GM10847 (cell line): ENCODE measurements around the gene GRB14.

Source experiments
- POLR2A ChIP-seq: IDR thresholded peaks from 2 replicates; pipeline ENCODE4 v1.6.1; 2011; ENCODE audit not compliant: insufficient read length; ENCODE audit errors: extremely low read depth

GRB14 gene

GRCh38 chr2:164620873-164621763 lies at the start of gene GRB14:
Gene GRB14 (minus strand): TSS chr2:164621482. CDS start chr2:164621309, 173 bp downstream.
- TF ChIP-seq POLR2A, result no peak

DNA sequence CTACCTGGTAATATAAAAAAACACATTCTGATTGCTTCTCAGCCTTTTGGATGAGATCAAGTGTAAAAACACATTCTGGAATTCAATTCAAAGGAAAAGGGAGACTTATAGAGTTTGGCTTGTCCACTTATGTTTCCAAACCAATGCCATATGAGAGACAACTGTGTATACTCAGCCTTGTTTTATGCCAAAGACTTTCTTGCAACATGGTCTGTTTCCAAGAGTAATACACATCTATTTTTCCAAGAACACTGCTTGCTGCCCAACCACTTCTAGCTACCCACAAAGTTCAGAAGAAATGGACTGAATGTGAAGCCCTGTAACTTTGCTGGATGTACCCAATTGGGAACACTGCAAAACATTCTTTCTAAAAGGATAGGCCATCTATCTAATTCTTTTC lies 48.0 kb upstream of the GRB14 start:
- TF ChIP-seq POLR2A, result no peak

- TF ChIP-seq POLR2A, result no peak
These were observed 46.3 kb upstream of the GRB14 start for GRCh38 chr2:164667566-164667965.

- no peak for TF ChIP-seq POLR2A
These were observed 42.8 kb upstream of the GRB14 start for GRCh38 chr2:164664070-164664469.

DNA sequence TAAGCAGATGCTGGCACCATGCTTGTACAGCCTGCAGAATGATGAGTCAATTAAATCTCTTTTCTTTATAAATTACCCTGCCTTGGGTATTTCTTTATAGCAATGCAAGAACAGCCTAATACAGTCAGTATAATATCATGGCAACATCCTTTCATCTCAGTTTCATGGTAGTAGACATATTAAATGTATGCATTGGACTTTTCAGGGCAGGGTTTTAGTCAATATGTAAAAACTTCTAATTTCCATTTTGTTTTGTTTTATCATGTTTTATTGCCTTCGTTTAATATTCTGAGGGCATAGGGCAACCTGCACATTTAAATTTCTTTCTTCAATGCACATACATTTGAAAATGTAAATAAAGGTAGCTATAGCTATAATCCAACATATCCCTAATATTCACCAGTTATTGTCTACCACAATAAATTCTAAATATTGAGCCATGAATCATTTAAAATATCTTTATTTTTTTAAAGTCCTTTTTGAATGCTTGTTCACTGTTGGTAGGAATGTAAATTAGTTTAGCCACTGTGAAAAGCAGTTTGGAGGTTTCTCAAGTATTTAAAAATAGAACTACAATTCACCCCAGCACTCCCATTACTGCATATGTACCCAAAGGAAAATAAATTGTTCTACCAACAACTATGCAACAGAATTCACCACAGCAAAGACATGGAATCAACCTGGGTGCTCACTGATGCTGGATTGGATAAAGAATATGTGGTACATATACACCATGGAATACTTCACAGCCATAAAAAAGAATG lies 41.8 kb upstream of the GRB14 start:
- no peak for TF ChIP-seq POLR2A

DNA sequence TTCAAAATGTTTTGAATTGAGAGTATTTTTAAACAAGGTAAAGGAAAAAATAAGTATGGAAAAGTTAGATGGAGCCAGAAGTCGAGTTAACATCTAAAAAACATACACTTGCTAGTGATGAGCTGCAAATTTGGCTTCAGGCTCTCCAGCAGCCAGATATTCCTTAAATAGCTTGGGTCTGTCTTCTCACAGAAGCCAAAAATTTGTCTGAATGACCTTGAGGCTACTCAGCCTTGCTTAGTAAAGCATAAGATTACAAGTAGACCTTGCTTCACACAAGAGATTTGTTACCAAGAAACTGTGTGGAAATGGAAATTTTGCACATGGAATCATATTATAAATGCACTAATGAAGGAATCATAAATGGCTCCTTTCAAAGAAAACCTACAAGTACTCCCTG lies 40.8 kb upstream of the GRB14 start:
- TF ChIP-seq POLR2A, result no peak

DNA sequence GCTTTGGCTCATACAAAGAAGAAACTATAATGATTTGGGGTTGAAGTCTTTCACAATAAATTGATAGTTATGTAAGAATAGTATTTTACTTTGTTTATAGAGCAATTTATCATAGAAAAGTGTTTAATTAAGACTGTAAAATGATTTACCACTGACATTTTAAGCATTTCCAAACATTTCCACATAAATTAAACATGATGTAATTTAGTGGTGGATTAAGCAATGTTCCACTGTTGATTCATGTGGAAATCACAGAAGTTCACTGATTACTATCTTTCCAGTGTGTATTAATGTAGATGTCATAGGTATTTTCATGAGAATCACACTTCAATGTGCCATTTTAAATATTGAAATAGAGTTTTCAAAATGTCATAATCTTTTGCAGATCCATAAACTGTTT lies 40.1 kb upstream of the GRB14 start:
- TF ChIP-seq POLR2A, result no peak

DNA sequence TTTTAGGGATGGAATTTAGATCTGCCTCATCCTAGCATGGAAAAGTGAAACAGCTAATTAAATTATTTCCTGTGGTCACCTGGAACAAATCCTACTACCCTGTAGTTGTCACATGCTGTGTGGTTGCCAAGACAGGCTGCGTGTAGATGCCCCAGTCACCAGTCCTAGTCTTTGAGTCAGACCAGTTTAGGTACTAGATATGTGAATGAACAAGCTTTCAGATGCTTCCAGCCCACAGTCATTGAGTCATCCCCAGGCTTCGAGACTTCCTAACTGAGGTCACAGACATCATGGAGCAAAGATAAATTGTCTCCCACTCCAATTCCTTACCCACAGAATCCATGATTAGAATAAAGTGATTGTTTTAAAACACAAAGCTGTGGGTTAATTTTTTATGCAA lies 35.8 kb upstream of the GRB14 start:
- no peak for TF ChIP-seq POLR2A

- TF ChIP-seq POLR2A, result no peak
These were observed 34.5 kb upstream of the GRB14 start for GRCh38 chr2:164655750-164656149.

GRCh38 chr2:164655336-164655735 lies 34.1 kb upstream of the GRB14 start:
- no peak for TF ChIP-seq POLR2A

- TF ChIP-seq POLR2A, result no peak
These were observed 30.1 kb upstream of the GRB14 start for GRCh38 chr2:164651361-164651760.

GRCh38 chr2:164644036-164644700 lies 22.9 kb upstream of the GRB14 start:
- TF ChIP-seq POLR2A, result no peak

DNA sequence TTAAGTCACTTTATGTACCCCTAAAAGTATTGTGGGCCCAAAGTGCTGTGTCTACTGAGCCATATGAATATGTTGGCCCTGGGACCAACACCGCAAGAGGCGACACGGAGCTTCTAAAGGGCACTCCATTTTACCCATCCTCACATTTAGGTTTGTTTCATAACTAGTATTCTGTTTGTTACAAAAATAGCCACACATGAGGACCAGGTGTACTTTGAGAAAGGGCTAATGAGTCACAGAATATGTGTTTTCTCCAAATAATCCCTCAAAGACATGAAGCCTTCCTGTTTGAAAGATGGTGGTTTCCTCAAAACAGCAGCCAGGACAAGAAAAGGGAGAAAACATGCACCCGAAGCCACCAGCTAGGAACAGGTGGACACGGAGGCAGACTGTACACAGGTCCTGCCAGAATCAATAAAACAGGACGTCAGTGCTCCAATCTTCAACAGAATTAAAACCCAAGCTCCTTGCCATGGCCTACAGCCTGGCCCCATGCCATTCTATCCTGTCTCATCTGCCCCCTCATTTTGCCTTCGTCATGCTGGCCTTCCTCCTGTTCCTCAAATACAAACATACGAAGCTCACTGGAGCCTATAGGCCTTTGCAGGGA lies 21.8 kb upstream of the GRB14 start:
- TF ChIP-seq POLR2A, result no peak

- no peak for TF ChIP-seq POLR2A
These were observed 21.0 kb upstream of the GRB14 start for GRCh38 chr2:164642268-164642667.

- TF ChIP-seq POLR2A, result no peak
These were observed 4.2 kb upstream of the GRB14 start for GRCh38 chr2:164625378-164625971.
